ENCODE data around the gene USP13. TPM values are rescaled to one million over a fixed set of nuclear protein-coding genes. Genes with fewer than 3 reads are reported as not detected.
"Not testable (repeated sequence)": the region's sequence is repeated elsewhere in the genome, so short reads cannot be mapped to it uniquely, and the experiment has no call there.

USP13 gene
- total and polyA plus RNA-seq, 5 donors from 2014 or later = 3.2 to 6.5 (median 3.7) TPM

DNA sequence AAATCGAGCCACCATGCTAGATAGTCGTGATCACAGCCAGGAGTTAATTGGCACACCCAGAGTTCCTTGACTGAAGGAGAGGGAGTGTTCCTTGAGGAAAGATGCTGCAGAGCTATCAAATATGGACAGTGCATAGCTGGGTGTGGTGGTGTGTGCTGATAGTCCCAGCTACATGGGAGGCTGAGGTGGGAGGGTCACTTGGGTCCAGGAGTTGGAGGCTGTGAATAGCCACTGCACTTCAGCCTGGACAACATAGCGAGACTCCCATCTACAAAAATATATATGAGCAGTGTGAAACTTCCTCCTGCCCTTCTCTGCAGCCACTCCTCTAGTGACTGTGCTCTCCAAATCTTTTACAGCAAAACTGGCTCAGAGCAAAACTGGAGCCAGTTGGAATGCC is 10.0 kb upstream of the USP13 start:
- ATAC-seq (ENCODE audit: low read depth in 2 of 2) (no peak), DNase-seq (no peak)
- no peaks in the 10 kb centered on the region for H3K9me3 ChIP-seq (ENCODE audit: control insufficient read depth in 2 of 2, low read length in 2 of 2)
- H3K4me3 ChIP-seq (ENCODE audit: low read depth, low read length) = no peak overlapping the region
- Mint-ChIP-seq H3K9me3 (no peaks in the 10 kb centered on the region), H3K4me1 (no peaks in the 10 kb centered on the region), H3K36me3 (peaks cover 3% of the 10 kb centered on the region), H3K4me3 (no peak overlapping the region), H3K27me3 (peaks cover 7% of the 10 kb centered on the region), H3K27ac (no peak overlapping the region)
- H3K27me3 ChIP-seq (ENCODE audit: control insufficient read depth, insufficient read depth, low read length) = no peaks in the 10 kb centered on the region
- no peak overlapping the region for H3K27ac ChIP-seq (ENCODE audit: insufficient read depth, low read length, poor library complexity, severe bottlenecking)
- no peaks in the 10 kb centered on the region for H3K36me3 ChIP-seq (ENCODE audit: control insufficient read depth, insufficient read depth, low read length)
- no peaks in the 10 kb centered on the region for H3K4me1 ChIP-seq (ENCODE audit: control insufficient read depth, insufficient read depth, low read length, poor library complexity, severe bottlenecking)

- not testable (repeated sequence) for DNase-seq; H3K9me3 ChIP-seq (ENCODE audit: control insufficient read depth in 2 of 2, low read length in 2 of 2); H3K4me1 Mint-ChIP-seq; ATAC-seq (ENCODE audit: low read depth in 2 of 2); H3K36me3 ChIP-seq (ENCODE audit: control insufficient read depth, insufficient read depth, low read length); H3K4me3 ChIP-seq (ENCODE audit: low read depth, low read length); H3K4me1 ChIP-seq (ENCODE audit: control insufficient read depth, insufficient read depth, low read length, poor library complexity, severe bottlenecking); H3K4me3 Mint-ChIP-seq; H3K27me3 Mint-ChIP-seq; H3K27ac ChIP-seq (ENCODE audit: insufficient read depth, low read length, poor library complexity, severe bottlenecking); H3K27ac Mint-ChIP-seq; H3K27me3 ChIP-seq (ENCODE audit: control insufficient read depth, insufficient read depth, low read length); H3K36me3 Mint-ChIP-seq; H3K9me3 Mint-ChIP-seq
These were observed 9.0 kb upstream of the USP13 start for GRCh38 chr3:179643837-179644236.

DNA sequence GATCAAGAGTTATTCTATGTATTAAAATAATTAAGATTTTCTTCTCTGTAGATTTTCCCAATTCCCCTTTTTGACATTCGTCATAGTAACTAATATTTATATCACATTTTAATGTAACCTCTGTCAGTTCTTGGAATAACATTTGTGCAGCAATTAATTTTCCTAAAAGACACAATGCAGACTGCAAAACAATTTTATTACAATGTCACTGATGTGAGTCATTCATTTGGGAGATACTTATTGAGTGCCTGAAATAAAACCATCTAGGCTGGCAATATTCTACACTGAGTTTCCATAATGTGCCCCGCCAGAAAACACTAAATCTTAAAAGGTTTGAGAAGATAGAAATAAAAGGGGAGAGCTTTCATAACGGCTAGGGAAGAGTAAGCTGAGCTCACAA is 6.7 kb upstream of the USP13 start:
- Histone ChIP-seq H3K36me3 (ENCODE audit: control insufficient read depth, insufficient read depth, low read length) (no peaks in the 10 kb centered on the region), H3K27me3 (ENCODE audit: control insufficient read depth, insufficient read depth, low read length) (no peaks in the 10 kb centered on the region), H3K27ac (ENCODE audit: insufficient read depth, low read length, poor library complexity, severe bottlenecking) (no peak overlapping the region), H3K9me3 (ENCODE audit: control insufficient read depth in 2 of 2, low read length in 2 of 2) (no peaks in the 10 kb centered on the region), H3K4me1 (ENCODE audit: control insufficient read depth, insufficient read depth, low read length, poor library complexity, severe bottlenecking) (no peaks in the 10 kb centered on the region), H3K4me3 (ENCODE audit: low read depth, low read length) (no peak overlapping the region)
- ATAC-seq (ENCODE audit: low read depth in 2 of 2) = no peak
- no peaks in the 10 kb centered on the region for H3K36me3 Mint-ChIP-seq
- no peak overlapping the region for H3K27ac Mint-ChIP-seq
- DNase-seq = no peak
- H3K4me3 Mint-ChIP-seq = peak overlapping the region in 1 of 4 donors; percentile 43
- peaks cover 18% of the 10 kb centered on the region for H3K27me3 Mint-ChIP-seq
- peaks cover 0 to 6% (median 4%) of the 10 kb centered on the region in 4 donors for H3K4me1 Mint-ChIP-seq
- no peaks in the 10 kb centered on the region for H3K9me3 Mint-ChIP-seq

GRCh38 chr3:179651687-179652446 is 973 bp upstream of the USP13 start:
- Histone ChIP-seq H3K27me3 (ENCODE audit: control insufficient read depth, insufficient read depth, low read length) (no peaks in the 10 kb centered on the region), H3K27ac (ENCODE audit: insufficient read depth, low read length, poor library complexity, severe bottlenecking) (peak overlapping the region; percentile 47), H3K4me3 (ENCODE audit: low read depth, low read length) (peak overlapping the region; percentile 66), H3K4me1 (ENCODE audit: control insufficient read depth, insufficient read depth, low read length, poor library complexity, severe bottlenecking) (peaks cover 20% of the 10 kb centered on the region), H3K36me3 (ENCODE audit: control insufficient read depth, insufficient read depth, low read length) (no peaks in the 10 kb centered on the region), H3K9me3 (ENCODE audit: control insufficient read depth in 2 of 2, low read length in 2 of 2) (no peaks in the 10 kb centered on the region)
- no peaks in the 10 kb centered on the region for H3K9me3 Mint-ChIP-seq
- peak overlapping the region in 2 of 3 donors; percentile 45 to 52 for H3K27ac Mint-ChIP-seq
- peak overlapping the region; percentile 73 to 95 (median 86) for H3K4me3 Mint-ChIP-seq
- H3K27me3 Mint-ChIP-seq = peaks cover 24% of the 10 kb centered on the region
- ATAC-seq (ENCODE audit: low read depth in 2 of 2) = no peak
- peaks cover 13 to 37% (median 23%) of the 10 kb centered on the region in 4 donors for H3K4me1 Mint-ChIP-seq
- H3K36me3 Mint-ChIP-seq = no peaks in the 10 kb centered on the region
- no peak for DNase-seq

DNA sequence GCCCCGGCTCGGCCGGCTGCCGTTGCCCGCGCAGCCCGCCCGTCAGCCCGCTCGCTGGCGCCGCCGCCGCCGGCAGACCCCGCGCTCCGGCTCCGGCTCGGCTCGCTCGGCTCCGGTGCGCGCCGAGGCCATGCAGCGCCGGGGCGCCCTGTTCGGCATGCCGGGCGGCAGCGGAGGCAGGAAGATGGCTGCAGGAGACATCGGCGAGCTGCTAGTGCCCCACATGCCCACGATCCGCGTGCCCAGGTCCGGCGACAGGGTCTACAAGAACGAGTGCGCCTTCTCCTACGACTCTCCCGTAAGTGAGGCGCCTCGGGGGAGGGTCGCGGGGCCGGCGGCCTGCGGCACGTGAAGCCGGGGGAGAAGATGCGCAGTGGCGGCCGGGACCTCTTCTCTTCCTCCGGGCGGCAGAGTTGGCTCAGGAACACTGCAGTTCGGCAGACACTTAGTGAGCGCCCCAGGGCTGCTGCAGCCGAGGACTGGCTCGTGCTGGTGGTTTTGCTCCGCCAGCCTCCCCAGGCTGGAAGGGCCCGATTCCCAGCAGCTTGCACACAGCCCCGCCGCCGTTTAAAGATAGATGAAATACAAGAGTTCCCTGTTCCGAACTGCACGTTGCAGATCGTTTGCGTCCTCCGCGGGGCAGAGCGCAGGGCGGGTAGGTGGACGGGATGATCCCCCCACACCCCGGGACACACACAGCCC is 407 bp downstream of the USP13 start:
- peak overlapping the region; percentile 79 for H3K4me3 ChIP-seq (ENCODE audit: low read depth, low read length)

GRCh38 chr3:179655236-179655635 is 2.4 kb downstream of the USP13 start:
- H3K27ac ChIP-seq (ENCODE audit: insufficient read depth, low read length, poor library complexity, severe bottlenecking) = no peak overlapping the region
- peaks cover 20% of the 10 kb centered on the region for H3K4me1 ChIP-seq (ENCODE audit: control insufficient read depth, insufficient read depth, low read length, poor library complexity, severe bottlenecking)
- no peak overlapping the region for H3K27ac Mint-ChIP-seq
- H3K4me1 Mint-ChIP-seq = peaks cover 13 to 37% (median 26%) of the 10 kb centered on the region in 4 donors
- H3K9me3 Mint-ChIP-seq = no peaks in the 10 kb centered on the region
- H3K36me3 ChIP-seq (ENCODE audit: control insufficient read depth, insufficient read depth, low read length) = no peaks in the 10 kb centered on the region
- DNase-seq = no peak
- no peaks in the 10 kb centered on the region for H3K9me3 ChIP-seq (ENCODE audit: control insufficient read depth in 2 of 2, low read length in 2 of 2)
- H3K36me3 Mint-ChIP-seq = no peaks in the 10 kb centered on the region
- no peak overlapping the region for H3K4me3 ChIP-seq (ENCODE audit: low read depth, low read length)
- no peaks in the 10 kb centered on the region for H3K27me3 ChIP-seq (ENCODE audit: control insufficient read depth, insufficient read depth, low read length)
- peak overlapping the region; percentile 75 to 98 (median 94) for H3K4me3 Mint-ChIP-seq
- H3K27me3 Mint-ChIP-seq = peaks cover 16% of the 10 kb centered on the region
- ATAC-seq (ENCODE audit: low read depth in 2 of 2) = no peak

More for the DNA sequence above, 407 bp downstream of the USP13 start:
- Mint-ChIP-seq H3K27me3 (peaks cover 20% of the 10 kb centered on the region), H3K4me3 (peak overlapping the region; percentile 90 to 98 (median 94)), H3K36me3 (no peaks in the 10 kb centered on the region), H3K27ac (peak overlapping the region; percentile 84 to 93 (median 88)), H3K4me1 (peaks cover 13 to 38% (median 24%) of the 10 kb centered on the region in 4 donors), H3K9me3 (no peaks in the 10 kb centered on the region)
- Histone ChIP-seq H3K27ac (ENCODE audit: insufficient read depth, low read length, poor library complexity, severe bottlenecking) (peak overlapping the region; percentile 47), H3K9me3 (ENCODE audit: control insufficient read depth in 2 of 2, low read length in 2 of 2) (no peaks in the 10 kb centered on the region), H3K36me3 (ENCODE audit: control insufficient read depth, insufficient read depth, low read length) (no peaks in the 10 kb centered on the region), H3K27me3 (ENCODE audit: control insufficient read depth, insufficient read depth, low read length) (no peaks in the 10 kb centered on the region), H3K4me1 (ENCODE audit: control insufficient read depth, insufficient read depth, low read length, poor library complexity, severe bottlenecking) (peaks cover 20% of the 10 kb centered on the region)
- DNase-seq (peak; percentile 19 to 79 (median 65)), ATAC-seq (ENCODE audit: low read depth in 2 of 2) (peak; percentile 63 to 66)

- peaks cover 10% of the 10 kb centered on the region for H3K4me1 ChIP-seq (ENCODE audit: control insufficient read depth, insufficient read depth, low read length, poor library complexity, severe bottlenecking)
- no peaks in the 10 kb centered on the region for H3K36me3 ChIP-seq (ENCODE audit: control insufficient read depth, insufficient read depth, low read length)
- H3K4me3 ChIP-seq (ENCODE audit: low read depth, low read length) = no peak overlapping the region
- H3K9me3 Mint-ChIP-seq = no peaks in the 10 kb centered on the region
- no peaks in the 10 kb centered on the region for H3K27me3 ChIP-seq (ENCODE audit: control insufficient read depth, insufficient read depth, low read length)
- H3K36me3 Mint-ChIP-seq = no peaks in the 10 kb centered on the region
- no peak overlapping the region for H3K27ac Mint-ChIP-seq
- ATAC-seq (ENCODE audit: low read depth in 2 of 2) (no peak), DNase-seq (no peak)
- H3K9me3 ChIP-seq (ENCODE audit: control insufficient read depth in 2 of 2, low read length in 2 of 2) = no peaks in the 10 kb centered on the region
- H3K27ac ChIP-seq (ENCODE audit: insufficient read depth, low read length, poor library complexity, severe bottlenecking) = no peak overlapping the region
- peak overlapping the region in 1 of 4 donors; percentile 32 for H3K4me3 Mint-ChIP-seq
- H3K4me1 Mint-ChIP-seq = peaks cover 9 to 30% (median 21%) of the 10 kb centered on the region in 4 donors
- no peaks in the 10 kb centered on the region for H3K27me3 Mint-ChIP-seq
These were observed 5.8 kb downstream of the USP13 start for GRCh38 chr3:179658606-179659005.
